ENCODE measurements around the gene OSBP2.
"Not testable (repeated sequence)": the region's sequence is repeated elsewhere in the genome, so short reads cannot be mapped to it uniquely, and the experiment has no call there.

OSBP2 gene

DNA sequence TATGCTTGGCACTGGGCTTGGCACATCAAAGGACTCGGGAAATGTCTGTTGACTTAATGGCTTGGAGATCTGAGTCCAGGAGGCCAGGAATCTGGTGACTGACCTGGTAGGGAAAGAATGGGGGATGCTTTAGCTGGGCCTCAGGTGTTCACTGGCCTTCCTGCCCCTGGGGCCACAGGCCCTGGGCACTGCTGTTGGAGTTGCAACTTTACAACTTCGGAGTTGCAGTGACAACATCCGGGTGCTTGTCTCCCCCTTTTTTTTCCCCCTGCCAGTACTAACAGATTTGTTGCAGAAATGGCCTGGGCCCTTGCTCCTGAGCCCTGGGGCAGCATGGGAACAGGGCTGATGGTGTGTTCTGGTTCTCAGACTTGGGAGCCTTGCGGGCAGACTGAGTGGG is 23.8 kb downstream of the OSBP2 start:
- no peak for DNase-seq (ENCODE audit: low read depth in 2 of 2)

DNA sequence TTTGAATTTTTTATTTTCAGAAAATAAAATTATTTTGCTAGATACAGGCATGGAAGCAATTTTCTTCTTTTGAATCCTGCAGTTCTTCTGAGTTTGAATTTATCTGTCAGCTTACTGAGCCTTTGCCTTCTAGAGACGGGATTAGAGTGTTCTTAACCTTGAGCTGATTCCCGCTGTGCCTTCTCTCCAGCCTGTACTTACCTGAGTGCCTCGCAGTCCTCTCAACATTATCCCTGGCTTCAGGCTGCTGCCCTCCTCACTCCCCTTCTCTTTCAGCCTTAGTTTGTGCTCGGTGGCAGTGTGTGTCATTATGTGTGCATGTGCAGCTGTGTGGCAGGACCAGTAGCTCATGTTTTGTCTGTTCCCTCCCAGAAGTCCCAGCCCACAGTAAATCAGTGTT is 24.3 kb downstream of the OSBP2 start:
- no peak for DNase-seq (ENCODE audit: low read depth in 2 of 2)

- DNase-seq (ENCODE audit: low read depth in 2 of 2), result no peak
Observed at GRCh38 chr22:30720263-30720837, 25.7 kb downstream of the OSBP2 start.

DNA sequence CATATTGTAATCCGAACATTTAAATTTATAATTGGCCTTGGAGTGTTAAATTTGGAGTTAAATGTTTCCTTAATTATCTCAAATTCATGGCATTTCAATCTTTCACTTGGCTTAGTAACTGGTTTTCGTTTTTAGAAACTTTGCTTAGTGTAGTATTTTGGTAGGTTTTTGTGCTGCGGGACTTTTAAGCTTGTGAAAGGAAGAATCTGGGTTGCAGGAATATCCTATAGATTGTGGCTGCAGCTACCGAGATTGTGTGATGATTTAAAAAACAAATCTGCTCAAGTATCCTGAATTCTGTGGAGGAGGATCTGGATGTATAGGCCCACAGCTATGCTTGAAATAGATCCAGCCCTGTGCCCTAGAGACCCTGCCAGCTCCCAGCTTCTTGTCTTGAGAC is 27.1 kb downstream of the OSBP2 start:
- DNase-seq (ENCODE audit: low read depth in 2 of 2), result no peak

DNA sequence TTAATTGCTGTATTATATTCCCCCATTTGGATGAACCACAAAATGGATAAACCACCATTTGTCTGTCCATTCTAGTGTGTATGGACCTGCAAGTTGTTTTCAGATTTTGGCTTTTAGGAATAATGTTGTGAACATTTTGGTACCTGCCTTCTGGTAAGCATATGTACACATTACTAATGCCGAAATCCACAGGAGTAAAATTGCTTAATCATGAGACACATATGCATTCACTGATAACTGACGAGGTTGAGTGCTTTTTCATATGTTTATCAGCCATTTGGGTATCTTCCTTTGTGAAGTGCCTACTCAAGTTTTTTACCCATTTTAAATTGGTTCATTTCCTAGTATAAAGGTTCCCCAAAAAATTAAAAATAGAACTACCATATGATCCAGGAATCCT is 34.2 kb downstream of the OSBP2 start:
- DNase-seq (ENCODE audit: low read depth in 2 of 2), result no peak

DNA sequence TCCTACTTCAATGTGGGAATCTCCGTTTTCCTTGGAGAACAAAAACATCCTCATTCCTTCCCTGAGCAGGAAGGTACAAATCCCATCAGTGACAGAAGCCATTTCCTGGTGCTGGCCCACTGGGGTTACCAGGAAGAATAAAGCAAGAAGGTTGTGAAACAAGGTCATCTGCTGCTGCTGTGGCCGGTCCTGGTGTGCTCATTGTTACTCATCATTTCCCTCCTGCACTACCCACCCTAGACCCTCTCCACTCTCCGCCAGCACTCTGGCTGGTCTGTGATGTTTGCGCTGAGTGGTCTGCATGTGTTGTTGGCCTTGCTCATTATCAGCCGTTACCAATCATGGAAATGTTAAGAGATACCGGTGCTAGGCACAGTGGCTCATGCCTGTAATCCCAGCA is 37.0 kb downstream of the OSBP2 start:
- no peak for DNase-seq (ENCODE audit: low read depth in 2 of 2)

GRCh38 chr22:30732426-30732825 is 37.8 kb downstream of the OSBP2 start:
- DNase-seq (ENCODE audit: low read depth in 2 of 2), result no peak

DNA sequence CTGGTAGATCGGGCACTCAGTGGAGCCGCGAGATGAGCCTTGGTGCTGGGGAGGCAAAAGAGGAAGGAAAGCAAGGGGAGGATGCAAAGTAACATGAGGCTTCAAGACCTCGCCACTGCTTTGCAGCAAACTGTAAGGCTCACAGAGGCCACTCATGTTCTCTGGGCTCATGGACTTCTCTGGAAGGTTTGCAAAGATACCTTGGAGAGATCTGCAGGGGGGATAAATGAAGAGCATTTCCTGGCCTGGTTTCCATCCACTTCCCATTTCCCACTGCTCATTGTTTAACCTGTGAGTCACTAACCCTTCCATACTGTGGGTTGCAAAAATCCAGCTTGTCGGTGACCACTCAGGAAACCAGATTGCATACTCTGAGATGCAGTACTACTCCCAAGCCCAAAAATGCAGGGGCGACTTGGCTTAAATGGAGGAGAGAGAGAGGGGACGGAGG is 38.5 kb downstream of the OSBP2 start:
- peak in 1 of 2 experiments; percentile 10 for DNase-seq (ENCODE audit: low read depth in 2 of 2)

DNA sequence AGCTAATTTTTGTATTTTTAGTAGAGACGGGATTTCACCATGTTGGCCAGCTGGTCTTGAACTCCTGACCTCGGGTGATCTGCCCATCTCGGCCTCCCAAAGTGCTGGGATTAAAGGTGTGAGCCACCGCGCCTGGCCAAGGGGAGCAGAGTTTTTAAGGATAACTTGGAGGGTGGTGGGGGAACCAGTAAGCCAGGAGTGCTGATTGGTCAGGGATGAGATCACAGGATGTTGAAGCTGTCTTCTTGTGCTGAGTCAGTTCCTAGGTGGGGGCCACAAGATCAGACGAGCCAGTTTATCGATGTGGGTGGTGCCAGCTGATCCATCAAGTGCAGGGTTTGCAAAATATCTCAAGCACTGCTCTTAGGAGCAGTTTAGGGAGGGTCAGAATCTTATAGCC is 45.3 kb downstream of the OSBP2 start:
- DNase-seq (ENCODE audit: low read depth in 2 of 2), result not testable (repeated sequence)

DNA sequence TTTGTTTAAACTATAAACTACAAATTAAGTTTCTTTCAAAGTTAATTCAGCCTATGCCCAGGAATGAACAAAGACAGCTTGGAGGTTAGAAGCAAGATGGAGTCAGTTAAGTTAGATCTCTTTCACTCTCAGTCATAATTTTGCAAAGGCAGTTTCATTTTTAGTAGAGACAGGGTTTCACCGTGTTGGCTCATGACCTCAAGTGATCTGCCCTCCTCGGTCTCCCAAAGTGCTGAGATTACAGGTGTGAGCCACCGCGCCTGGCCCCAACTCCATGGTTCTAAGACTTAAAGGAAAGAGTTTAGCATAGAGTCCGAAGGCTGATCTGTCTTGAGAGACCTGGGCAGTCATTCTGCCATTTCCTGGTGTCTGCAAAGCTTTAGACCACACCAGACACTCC is 45.8 kb downstream of the OSBP2 start:
- not testable (repeated sequence) for DNase-seq (ENCODE audit: low read depth in 2 of 2)

DNA sequence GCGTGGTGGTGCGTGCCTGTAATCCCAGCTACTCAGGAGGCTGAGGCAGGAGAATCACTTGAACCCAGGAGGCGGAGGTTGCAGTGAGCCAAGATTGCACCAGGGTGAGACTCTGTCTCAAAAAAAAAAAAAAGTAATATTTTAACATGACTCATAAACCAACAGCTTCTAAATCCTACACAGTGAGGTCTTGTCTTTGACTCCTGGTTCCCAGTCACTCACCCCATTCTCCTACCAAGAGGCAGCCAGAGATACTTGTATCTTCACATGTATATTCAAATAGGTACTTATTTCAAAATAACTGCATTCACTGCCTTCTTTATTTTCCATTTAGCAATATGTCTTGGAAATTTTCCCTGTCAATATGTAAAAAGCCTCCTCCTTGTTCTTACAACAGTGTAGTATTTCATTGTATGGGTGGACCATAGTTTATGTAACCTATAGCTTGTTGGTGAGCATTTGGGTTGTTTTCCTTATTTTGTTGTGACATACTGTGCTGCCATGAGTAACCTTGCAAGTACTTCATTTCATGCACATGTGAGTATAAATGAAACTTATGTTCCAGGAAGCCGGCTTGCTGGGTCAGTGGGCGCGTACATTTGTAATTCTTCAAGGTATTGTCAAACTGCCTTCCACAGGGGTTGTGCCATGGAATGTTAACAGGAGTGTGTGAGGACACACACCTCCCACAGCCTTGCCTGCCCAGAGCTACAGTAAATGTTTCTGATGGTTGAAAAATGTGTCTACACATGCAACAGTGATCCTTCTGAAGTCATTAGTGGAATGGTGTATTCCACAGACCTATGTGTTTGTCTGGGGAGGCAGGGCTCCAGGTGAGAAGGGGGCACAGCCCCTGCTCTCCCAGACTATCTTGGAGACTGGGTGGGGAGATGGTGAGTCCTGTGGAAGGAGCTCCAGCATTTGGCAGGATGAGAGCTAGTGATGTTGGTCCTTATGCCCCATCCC is 47.9 kb downstream of the OSBP2 start:
- no peak for DNase-seq (ENCODE audit: low read depth in 2 of 2)

DNA sequence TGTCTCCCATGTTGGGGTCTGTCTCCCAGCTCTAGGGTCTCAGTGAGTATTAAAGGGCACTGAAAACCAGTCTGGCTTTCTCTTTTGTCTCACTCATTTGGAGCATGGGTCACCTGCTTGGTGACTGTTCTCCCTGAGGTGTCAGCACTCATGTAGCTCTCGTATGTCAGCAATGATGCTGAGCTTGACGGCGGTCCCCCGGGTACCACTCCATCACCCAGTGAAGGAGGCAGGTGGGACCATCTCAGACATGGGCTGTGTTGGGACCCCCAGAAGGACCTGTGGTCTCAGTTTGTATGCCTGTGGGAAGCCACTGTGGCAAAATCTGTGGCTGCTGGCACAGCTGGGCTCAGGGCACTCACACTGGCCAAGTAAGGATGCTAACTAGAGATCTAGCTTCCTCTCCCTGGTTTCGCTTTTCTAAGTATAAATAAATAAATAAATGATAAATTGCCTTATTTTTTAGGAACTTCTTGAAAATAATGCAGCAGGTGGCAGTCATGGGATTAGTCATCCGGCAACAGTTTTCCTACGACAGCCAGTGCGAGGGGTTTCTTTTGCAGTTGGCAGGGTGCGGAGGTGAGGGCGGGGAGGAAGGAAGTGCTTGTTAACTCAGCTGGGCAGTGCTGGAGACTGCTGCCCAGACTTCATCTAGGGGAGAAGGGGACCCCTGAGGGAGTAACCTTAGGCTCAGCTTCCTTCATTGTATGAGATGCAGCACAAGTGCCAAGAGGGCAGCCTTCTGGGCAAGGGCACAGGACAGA is 48.8 kb downstream of the OSBP2 start:
- DNase-seq (ENCODE audit: low read depth in 2 of 2), result no peak

- no peak for DNase-seq (ENCODE audit: low read depth in 2 of 2)
Observed at GRCh38 chr22:30744224-30744623, 49.5 kb downstream of the OSBP2 start.

- no peak for DNase-seq (ENCODE audit: low read depth in 2 of 2)
Observed at GRCh38 chr22:30747493-30747892, 52.8 kb downstream of the OSBP2 start.

GRCh38 chr22:30749272-30749671 is 54.6 kb downstream of the OSBP2 start:
- no peak for DNase-seq (ENCODE audit: low read depth in 2 of 2)

DNA sequence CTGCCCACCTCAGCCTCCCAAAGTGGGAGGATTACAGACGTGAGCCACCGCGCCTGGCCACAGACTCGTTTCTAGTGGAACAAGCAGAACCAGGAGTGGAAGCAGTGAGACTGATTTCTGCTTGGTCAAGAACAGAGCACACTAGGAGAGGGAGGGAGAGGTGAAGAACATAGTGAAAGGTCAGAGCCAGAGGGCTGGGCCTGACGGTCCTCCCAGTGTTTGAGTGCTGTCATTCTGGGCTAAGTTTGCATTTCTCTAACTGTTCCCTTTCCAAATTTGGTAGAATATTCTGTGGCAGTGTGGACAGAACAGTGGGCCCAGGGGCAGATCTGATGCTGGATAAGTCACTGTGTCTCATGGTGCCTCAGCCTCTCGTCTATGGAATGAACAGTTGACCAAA is 55.2 kb downstream of the OSBP2 start:
- DNase-seq (ENCODE audit: low read depth in 2 of 2), result no peak

DNA sequence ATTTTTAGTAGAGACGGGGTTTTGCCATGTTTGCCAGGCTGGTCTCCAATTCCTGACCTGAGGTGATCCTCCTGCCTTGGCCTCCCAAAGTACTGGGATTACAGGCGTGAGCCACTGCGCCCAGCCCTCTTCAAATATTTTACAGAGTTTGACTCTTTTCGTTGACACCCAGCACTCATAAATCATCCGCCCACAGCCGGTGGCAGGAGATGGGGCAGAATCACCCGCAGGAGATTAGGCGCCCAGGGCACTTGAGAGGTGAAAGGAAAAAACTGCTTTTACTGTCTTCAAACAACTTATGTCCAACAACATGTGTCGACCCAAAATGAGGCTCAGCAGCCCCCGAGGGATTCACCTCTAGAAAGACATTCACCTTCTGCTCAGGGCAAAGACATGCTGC is 56.9 kb downstream of the OSBP2 start:
- no peak for DNase-seq (ENCODE audit: low read depth in 2 of 2)

GRCh38 chr22:30752771-30753170 is 58.1 kb downstream of the OSBP2 start:
- no peak for DNase-seq (ENCODE audit: low read depth in 2 of 2)

DNA sequence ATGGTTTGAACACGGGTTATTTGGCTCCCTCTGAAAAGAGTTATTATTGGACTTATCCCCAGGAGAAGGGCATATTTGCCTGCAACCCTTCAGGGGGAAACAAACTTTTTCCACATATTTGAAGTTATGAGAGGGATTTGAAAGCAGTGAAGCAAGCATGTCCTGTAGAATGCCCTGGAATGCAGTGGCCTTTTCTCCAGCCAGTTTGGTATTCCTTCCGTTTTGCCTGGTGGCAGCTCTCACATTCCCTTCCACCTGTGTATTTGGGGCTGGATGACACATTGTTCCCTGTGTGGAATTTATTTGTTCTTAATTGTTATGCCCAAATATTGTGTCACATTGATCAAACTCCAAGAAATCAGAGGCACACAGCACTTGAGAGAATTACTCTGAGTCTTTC is 59.0 kb downstream of the OSBP2 start:
- no peak for DNase-seq (ENCODE audit: low read depth in 2 of 2)

DNA sequence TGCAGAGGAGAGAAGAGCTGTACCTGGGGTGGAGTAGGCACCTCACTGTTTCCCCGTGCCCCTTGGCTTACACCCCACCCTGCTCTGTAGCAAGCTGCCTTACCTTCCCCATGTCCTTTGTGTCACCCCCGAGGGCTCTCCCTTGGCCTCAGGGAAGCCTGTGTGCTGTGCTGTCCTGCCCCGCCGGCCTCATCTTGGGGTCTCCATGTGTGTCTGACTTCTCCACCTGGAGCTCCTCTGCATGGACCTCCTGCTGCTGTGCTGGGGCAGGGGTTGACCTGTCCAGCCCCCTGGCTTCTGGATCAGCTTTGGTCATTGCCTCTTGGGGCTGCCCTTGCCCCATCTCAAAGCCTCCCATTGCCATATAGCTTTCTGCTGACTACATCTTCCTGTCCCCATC is 59.8 kb downstream of the OSBP2 start:
- DNase-seq (ENCODE audit: low read depth in 2 of 2), result no peak

DNA sequence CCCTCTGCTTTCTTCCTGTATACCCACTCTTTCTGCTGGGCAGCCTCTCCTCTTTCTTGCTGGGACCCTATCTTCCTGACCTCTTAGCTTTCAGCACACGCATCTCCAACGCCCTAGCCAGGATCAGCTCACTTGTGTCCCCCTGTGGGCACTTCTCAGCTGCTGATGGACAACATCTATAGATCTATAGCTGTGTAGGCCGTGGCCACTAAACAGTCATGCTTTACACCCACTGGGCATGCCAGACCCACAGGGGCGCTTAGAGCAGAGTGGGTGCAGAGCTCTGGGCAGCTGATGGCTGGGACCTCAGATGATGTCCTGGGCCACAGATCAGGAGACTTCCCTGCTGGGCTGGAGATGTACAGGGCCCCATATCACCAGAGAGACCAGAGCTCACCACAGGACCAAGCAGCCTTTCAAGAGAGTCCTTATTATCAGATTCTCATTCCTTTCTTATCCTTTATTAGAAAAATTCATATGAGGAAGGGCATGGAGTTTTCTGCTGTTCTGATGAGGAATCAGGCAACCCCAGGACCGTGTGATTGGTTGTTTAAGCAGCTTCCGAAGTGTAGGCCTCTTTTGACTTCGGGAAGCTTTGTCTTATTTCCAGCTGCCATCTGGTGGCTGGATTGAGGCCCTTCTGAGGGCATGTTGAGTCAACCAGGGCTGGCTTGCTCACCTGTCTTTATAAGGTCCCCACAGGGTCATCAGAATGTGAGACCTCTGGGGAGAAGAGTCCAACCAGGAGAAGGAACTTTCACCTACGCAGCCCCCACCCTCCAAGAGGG is 60.5 kb downstream of the OSBP2 start:
- peak; percentile 43 to 45 for DNase-seq (ENCODE audit: low read depth in 2 of 2)

- no peak for DNase-seq (ENCODE audit: low read depth in 2 of 2)
Observed at GRCh38 chr22:30755759-30756124, 61.1 kb downstream of the OSBP2 start.
